Measurements from ENCODE around the gene SMIM1. TPM values are rescaled to one million over a fixed set of nuclear protein-coding genes. Genes with fewer than 3 reads are reported as not detected.

SMIM1 gene
- total RNA-seq, 3 donors from 2014 or later (not counting 1 experiment from before 2014, with no cell fraction given) = 0.78 to 2.6 (median 1.6) TPM

DNA sequence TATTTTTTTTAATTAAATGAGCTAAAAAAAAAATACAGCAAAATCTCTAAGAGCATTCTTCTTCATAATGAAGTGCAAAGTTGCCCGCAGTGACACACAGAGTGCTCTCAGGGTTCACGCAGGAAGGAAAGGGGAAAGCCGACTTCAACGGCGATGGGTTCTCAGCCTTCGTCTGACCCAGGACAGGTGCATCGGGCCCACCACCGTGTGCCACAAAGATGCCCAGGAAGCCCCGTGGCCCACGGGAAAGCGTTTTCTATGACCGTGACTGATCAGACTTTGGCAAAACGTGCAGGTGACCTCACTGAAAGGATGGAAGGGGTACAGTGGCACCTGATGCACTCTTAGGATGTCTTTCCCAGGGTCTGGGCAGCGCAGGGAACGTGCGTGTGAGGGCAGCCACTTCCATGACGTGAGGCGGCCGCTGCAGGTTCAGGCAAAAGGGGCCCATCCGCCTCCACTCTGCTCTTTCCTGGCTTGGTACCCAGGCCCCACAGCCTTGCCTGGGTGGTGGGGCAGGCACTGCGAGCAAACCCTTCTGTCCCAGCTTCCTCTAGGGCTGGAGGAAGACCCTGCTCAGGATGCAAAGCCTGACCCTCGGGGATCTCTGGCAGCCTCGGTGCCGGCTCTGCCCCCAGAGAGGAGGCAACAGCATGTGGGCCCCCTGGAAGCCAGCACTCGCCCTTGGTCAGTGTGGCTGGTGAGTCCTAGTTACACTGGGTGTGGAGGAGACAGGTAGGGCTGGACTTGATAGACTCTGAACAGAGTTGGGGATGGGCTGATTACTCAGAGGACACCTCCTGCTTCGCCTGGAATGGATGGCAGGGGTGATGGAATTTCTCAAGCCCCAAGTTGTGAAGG, 15.4 kb downstream of the SMIM1 start:
- Mint-ChIP-seq H3K27me3 (ENCODE audit: low read depth in 2 of 2) (no peaks in the 10 kb centered on the region), H3K27ac (peak overlapping the region; percentile 71 to 79), H3K9me3 (no peaks in the 10 kb centered on the region), H3K4me3 (no peak overlapping the region), H3K4me1 (peaks cover 5 to 25% of the 10 kb centered on the region in 2 donors), H3K36me3 (no peaks in the 10 kb centered on the region)
- TF ChIP-seq, protein P1, sequence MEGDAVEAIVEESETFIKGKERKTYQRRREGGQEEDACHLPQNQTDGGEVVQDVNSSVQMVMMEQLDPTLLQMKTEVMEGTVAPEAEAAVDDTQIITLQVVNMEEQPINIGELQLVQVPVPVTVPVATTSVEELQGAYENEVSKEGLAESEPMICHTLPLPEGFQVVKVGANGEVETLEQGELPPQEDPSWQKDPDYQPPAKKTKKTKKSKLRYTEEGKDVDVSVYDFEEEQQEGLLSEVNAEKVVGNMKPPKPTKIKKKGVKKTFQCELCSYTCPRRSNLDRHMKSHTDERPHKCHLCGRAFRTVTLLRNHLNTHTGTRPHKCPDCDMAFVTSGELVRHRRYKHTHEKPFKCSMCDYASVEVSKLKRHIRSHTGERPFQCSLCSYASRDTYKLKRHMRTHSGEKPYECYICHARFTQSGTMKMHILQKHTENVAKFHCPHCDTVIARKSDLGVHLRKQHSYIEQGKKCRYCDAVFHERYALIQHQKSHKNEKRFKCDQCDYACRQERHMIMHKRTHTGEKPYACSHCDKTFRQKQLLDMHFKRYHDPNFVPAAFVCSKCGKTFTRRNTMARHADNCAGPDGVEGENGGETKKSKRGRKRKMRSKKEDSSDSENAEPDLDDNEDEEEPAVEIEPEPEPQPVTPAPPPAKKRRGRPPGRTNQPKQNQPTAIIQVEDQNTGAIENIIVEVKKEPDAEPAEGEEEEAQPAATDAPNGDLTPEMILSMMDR (IDR thresholded peaks at IDR 0.05) = no peak
- no peaks in the 10 kb centered on the region for H3K27me3 ChIP-seq (ENCODE audit: control insufficient read depth, insufficient read depth, low read length)
- peak overlapping the region; percentile 17 for H3K27ac ChIP-seq (ENCODE audit: low read length)
- intact Hi-C loops (cut with micrococcal nuclease) = no loop called here
- peak; percentile 59 to 68 (median 62) for ATAC-seq
- no peak overlapping the region for H3K4me3 ChIP-seq (ENCODE audit: low read length)
- H3K4me1 ChIP-seq (ENCODE audit: control insufficient read depth, insufficient read depth, low read length) = peaks cover 32% of the 10 kb centered on the region
- no peak for DNase-seq
- H3K9me3 ChIP-seq (ENCODE audit: control insufficient read depth, insufficient read depth, low read length) = no peaks in the 10 kb centered on the region
- 75% methylated on average over 26 of the region's 26 CpGs for WGBS (ENCODE audit: insufficient coverage)
- H3K36me3 ChIP-seq (ENCODE audit: control insufficient read depth, insufficient read depth, low read length) = peaks cover 43% of the 10 kb centered on the region

DNA sequence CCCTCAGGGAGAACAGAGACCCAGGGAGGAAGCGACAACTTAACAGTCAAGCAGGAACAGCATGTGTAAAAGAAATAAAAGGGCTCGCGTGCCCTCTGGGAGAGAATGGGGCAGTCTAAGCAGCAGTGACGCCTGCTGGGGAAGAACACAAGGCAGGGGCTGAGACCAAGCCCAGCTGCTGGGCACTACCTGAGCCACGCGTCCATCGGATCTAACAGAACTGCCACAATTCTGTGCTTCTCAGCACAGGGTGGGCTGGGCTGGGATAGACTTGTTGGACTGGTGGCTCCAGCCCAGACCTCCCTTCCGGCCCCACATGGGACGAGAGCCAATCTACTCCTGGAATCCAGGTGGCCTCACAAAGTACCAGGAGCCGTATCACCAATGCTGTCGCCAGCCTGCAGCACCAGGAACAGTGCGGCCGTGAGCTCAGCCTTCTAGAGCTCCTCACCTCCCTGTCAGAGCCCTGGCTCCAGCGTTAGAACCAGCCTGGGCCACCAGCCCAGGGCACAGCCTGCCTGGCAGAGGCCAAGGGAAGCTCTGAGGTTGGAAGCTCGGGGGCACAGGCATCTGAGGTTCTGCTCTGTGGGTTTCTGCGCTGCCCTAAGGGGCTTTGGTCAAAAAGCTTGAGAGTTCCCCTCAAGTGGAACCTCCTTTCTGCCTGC, 16.3 kb downstream of the SMIM1 start:
- no peak overlapping the region for H3K4me3 ChIP-seq (ENCODE audit: low read length)
- H3K9me3 Mint-ChIP-seq = no peaks in the 10 kb centered on the region
- TF ChIP-seq, protein P1 (IDR thresholded peaks at IDR 0.05) = no peak
- H3K36me3 ChIP-seq (ENCODE audit: control insufficient read depth, insufficient read depth, low read length) = peaks cover 36% of the 10 kb centered on the region
- H3K4me1 Mint-ChIP-seq = peaks cover 5 to 33% of the 10 kb centered on the region in 2 donors
- no peaks in the 10 kb centered on the region for H3K9me3 ChIP-seq (ENCODE audit: control insufficient read depth, insufficient read depth, low read length)
- H3K4me3 Mint-ChIP-seq = no peak overlapping the region
- H3K27me3 ChIP-seq (ENCODE audit: control insufficient read depth, insufficient read depth, low read length) = no peaks in the 10 kb centered on the region
- H3K36me3 Mint-ChIP-seq = no peaks in the 10 kb centered on the region
- H3K27ac Mint-ChIP-seq = peak overlapping the region in 1 of 2 donors; percentile 79
- no peaks in the 10 kb centered on the region for H3K27me3 Mint-ChIP-seq (ENCODE audit: low read depth in 2 of 2)
- no peak overlapping the region for H3K27ac ChIP-seq (ENCODE audit: low read length)
- intact Hi-C loops (cut with micrococcal nuclease) = no loop called here
- 94% methylated on average over 16 of the region's 16 CpGs for WGBS (ENCODE audit: insufficient coverage)
- DNase-seq (no peak), ATAC-seq (no peak)
- peaks cover 38% of the 10 kb centered on the region for H3K4me1 ChIP-seq (ENCODE audit: control insufficient read depth, insufficient read depth, low read length)

DNA sequence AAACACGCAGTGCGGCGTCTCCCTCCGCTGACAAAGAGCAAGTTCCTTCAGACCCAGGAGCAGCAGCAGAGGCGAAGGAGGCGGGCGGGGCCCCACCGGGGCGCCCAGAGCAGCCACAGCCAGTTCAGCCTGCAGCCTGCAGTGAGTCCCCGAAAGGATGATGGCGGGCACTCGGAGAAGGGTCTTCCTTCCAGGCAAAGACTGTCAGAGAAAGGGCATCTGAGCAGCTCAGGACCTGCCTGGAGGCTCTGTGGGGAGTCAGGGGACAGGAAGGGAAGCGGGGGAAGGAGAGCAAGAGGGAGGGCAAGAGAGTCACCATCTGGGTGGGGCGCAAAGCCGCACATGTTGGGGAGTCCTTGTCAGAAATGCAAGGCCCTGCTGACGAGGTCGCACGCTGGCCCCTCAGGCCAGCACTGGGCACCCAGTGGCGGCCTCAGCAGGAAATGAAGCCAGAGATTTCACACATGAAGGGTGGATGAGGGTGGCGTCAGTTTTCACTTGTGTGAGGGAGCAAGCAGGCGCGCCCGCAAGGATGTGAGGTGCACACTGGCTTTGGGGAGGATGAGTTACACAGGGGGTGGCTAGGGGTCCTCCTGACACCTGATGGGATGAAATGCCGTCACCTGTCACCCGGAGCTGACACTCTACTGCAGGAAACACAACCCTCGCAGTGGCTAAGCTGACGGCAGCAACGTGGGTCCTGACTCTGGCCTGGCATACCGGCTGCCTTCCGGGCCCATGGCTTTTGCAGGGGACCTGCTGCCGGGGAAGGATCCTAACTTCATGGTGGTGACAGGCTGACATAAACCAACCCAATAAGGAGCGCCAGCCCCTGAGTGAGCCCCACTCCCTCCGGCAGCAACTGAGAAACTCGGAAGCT, 17.1 kb downstream of the SMIM1 start:
- Histone ChIP-seq H3K27ac (ENCODE audit: low read length) (no peak overlapping the region), H3K36me3 (ENCODE audit: control insufficient read depth, insufficient read depth, low read length) (peaks cover 29% of the 10 kb centered on the region), H3K4me3 (ENCODE audit: low read length) (no peak overlapping the region), H3K27me3 (ENCODE audit: control insufficient read depth, insufficient read depth, low read length) (no peaks in the 10 kb centered on the region), H3K9me3 (ENCODE audit: control insufficient read depth, insufficient read depth, low read length) (no peaks in the 10 kb centered on the region), H3K4me1 (ENCODE audit: control insufficient read depth, insufficient read depth, low read length) (peaks cover 46% of the 10 kb centered on the region)
- Mint-ChIP-seq H3K9me3 (no peaks in the 10 kb centered on the region), H3K4me1 (peaks cover 5 to 40% of the 10 kb centered on the region in 2 donors), H3K4me3 (no peak overlapping the region), H3K27me3 (ENCODE audit: low read depth in 2 of 2) (no peaks in the 10 kb centered on the region), H3K36me3 (no peaks in the 10 kb centered on the region), H3K27ac (no peak overlapping the region)
- TF ChIP-seq, protein P1 (IDR thresholded peaks at IDR 0.05) = no peak
- intact Hi-C loops (cut with micrococcal nuclease) = no loop called here
- 89% methylated on average over 34 of the region's 34 CpGs for WGBS (ENCODE audit: insufficient coverage)
- no peak for DNase-seq
- ATAC-seq = no peak

Measured in natural killer cell (primary cell).